Astrocyte (in vitro differentiated cells and primary cell): ENCODE data around the gene HKDC1. TPM values are rescaled to one million over a fixed set of nuclear protein-coding genes. Genes with fewer than 3 reads are reported as not detected.

Source experiments
- DNase-seq: peaks from one replicate; pipeline ENCODE4 v3.0.0-alpha.2; 2010; ENCODE audit warnings: low read depth
- FAIRE-seq: peaks from 2 replicates; lab custom pipeline; 2011; peaks lifted over from hg19 to GRCh38; lab: Jason Lieb, UNC
- H2AFZ ChIP-seq: 2 replicates; pipeline ENCODE4 v1.6.0; 2012; ENCODE audit warnings: low read depth, low read length, inconsistent platforms
- H3K27ac ChIP-seq: 2 replicates; pipeline ENCODE4 v1.5.1; 2011; ENCODE audit warnings: low read depth, low read length, inconsistent platforms
- H3K27me3 ChIP-seq: 2 replicates; pipeline ENCODE4 v1.6.0; 2011; ENCODE audit warnings: low read length, inconsistent platforms; ENCODE audit not compliant: insufficient read depth
- H3K36me3 ChIP-seq: 2 replicates; pipeline ENCODE4 v1.5.1; 2011; ENCODE audit warnings: low read length, inconsistent platforms; ENCODE audit not compliant: insufficient read depth
- H3K4me1 ChIP-seq: 2 replicates; pipeline ENCODE4 v1.5.1; 2011; ENCODE audit warnings: low read length, inconsistent platforms; ENCODE audit not compliant: insufficient read depth
- H3K4me2 ChIP-seq: 2 replicates; pipeline ENCODE4 v1.6.0; 2012; ENCODE audit warnings: low read length, inconsistent platforms
- H3K4me3 ChIP-seq: 2 replicates; pipeline ENCODE4 v1.5.1; 2011; ENCODE audit warnings: low read depth, mild to moderate bottlenecking, low read length, inconsistent platforms; ENCODE audit not compliant: insufficient read depth
- H3K79me2 ChIP-seq: 2 replicates; pipeline ENCODE4 v1.6.0; 2012; ENCODE audit warnings: mild to moderate bottlenecking, low read length, inconsistent platforms; ENCODE audit not compliant: insufficient read depth
- H3K9ac ChIP-seq: 2 replicates; pipeline ENCODE4 v1.6.0; 2012; ENCODE audit warnings: mild to moderate bottlenecking, low read length, inconsistent platforms
- H3K9me3 ChIP-seq: 2 replicates; pipeline ENCODE4 v1.5.1; 2012; ENCODE audit warnings: low read depth, mild to moderate bottlenecking, low read length, inconsistent platforms; ENCODE audit not compliant: insufficient read depth
- H4K20me1 ChIP-seq: 2 replicates; pipeline ENCODE4 v1.6.0; 2012; ENCODE audit warnings: low read length, inconsistent platforms; ENCODE audit not compliant: insufficient read depth
- H3K27ac Mint-ChIP-seq: one replicate; pipeline ENCODE4 v1.8.0; 2021; ENCODE audit warnings: mild to moderate bottlenecking, mixed read lengths; ENCODE audit not compliant: unreplicated experiment
- H3K27me3 Mint-ChIP-seq: one replicate; pipeline ENCODE4 v1.8.0; 2021; ENCODE audit warnings: low read depth, mixed read lengths; ENCODE audit not compliant: unreplicated experiment
- H3K36me3 Mint-ChIP-seq: one replicate; pipeline ENCODE4 v1.8.0; 2021; ENCODE audit warnings: low read depth, mixed read lengths; ENCODE audit not compliant: unreplicated experiment
- H3K4me1 Mint-ChIP-seq: one replicate; pipeline ENCODE4 v1.8.0; 2021; ENCODE audit warnings: low read depth, mixed read lengths; ENCODE audit not compliant: unreplicated experiment
- H3K4me3 Mint-ChIP-seq: one replicate; pipeline ENCODE4 v1.8.0; 2021; ENCODE audit warnings: mild to moderate bottlenecking, moderate library complexity, mixed read lengths; ENCODE audit not compliant: unreplicated experiment
- H3K9me3 Mint-ChIP-seq: one replicate; pipeline ENCODE4 v1.8.0; 2021; ENCODE audit warnings: mild to moderate bottlenecking, mixed read lengths; ENCODE audit not compliant: unreplicated experiment
- EZH2 ChIP-seq: IDR thresholded peaks from 2 replicates; pipeline ENCODE4 v1.6.1; 2012; ENCODE audit warnings: mild to moderate bottlenecking, low read length, inconsistent platforms; ENCODE audit not compliant: insufficient read depth
- total RNA-seq: library from RNA; stranded (reverse); gene quantifications from 2 replicates; pipeline ENCODE4 v1.2.1, GENCODE V29; 2021
- TF ChIP-seq, protein P1 (sequence below): IDR thresholded peaks from 2 replicates; pipeline ENCODE4 v1.5.1; 2011; ENCODE audit warnings: low read depth, mild to moderate bottlenecking, inconsistent platforms, low read length, moderate library complexity; ENCODE audit not compliant: insufficient read depth

HKDC1 gene
- total RNA-seq, 1 donor from 2014 or later, result 4.2 TPM

DNA sequence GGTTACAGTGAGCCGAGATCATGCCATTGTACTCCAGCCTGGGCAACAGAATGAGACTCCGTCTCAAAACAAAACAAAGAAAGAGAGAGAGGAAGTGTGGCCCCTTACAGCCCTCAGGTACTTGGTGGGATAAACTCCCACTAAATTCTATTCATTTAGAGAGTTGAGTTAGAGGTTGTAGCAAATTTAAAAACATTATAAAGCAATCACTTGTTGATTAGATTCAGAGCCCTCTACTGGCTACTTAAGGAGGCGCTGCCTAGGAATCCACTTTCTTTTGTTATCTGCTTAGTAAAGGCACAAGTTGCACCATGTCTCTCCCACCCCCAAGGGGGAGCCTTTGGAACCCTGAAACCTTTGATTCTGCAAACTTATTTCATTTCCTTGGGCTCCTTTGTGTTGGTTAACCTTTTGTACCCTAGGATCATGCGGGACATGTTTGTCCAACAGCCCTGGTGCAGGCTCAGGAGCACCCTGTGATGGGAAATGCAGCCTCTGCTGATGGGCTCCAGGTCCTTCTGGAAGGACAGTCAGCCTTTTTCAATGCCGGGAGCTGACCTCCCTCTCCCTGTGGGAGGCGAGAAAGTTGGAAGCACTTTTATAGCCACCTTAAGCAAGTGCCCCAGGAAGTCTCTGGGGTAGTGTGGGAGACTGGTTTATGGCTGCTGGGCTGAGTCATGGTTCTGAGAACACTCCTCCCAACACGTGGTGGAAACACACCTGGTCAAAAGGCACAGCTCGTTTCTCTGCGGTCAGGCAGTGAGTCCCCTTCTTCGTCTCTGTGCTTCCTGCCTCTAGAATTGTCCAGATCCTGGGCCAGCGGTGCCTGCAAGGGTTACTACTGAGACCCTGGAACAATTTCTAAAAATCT is 2.3 kb downstream of the HKDC1 start:
- DNase-seq, result peak; percentile 44
- no peak overlapping the region for H3K9ac ChIP-seq
- no peaks in the 10 kb centered on the region for H3K36me3 Mint-ChIP-seq
- peaks cover 12% of the 10 kb centered on the region for H3K4me1 Mint-ChIP-seq
- no peak overlapping the region for H3K4me3 ChIP-seq
- no peaks in the 10 kb centered on the region for H3K9me3 ChIP-seq
- no peak overlapping the region for H3K4me3 Mint-ChIP-seq
- H3K36me3 ChIP-seq, result no peaks in the 10 kb centered on the region
- TF ChIP-seq, protein P1, sequence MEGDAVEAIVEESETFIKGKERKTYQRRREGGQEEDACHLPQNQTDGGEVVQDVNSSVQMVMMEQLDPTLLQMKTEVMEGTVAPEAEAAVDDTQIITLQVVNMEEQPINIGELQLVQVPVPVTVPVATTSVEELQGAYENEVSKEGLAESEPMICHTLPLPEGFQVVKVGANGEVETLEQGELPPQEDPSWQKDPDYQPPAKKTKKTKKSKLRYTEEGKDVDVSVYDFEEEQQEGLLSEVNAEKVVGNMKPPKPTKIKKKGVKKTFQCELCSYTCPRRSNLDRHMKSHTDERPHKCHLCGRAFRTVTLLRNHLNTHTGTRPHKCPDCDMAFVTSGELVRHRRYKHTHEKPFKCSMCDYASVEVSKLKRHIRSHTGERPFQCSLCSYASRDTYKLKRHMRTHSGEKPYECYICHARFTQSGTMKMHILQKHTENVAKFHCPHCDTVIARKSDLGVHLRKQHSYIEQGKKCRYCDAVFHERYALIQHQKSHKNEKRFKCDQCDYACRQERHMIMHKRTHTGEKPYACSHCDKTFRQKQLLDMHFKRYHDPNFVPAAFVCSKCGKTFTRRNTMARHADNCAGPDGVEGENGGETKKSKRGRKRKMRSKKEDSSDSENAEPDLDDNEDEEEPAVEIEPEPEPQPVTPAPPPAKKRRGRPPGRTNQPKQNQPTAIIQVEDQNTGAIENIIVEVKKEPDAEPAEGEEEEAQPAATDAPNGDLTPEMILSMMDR, result peak; percentile 77
- no peak for TF ChIP-seq EZH2
- H3K27me3 ChIP-seq, result no peaks in the 10 kb centered on the region
- peaks cover 5% of the 10 kb centered on the region for H3K4me1 ChIP-seq
- H3K27ac ChIP-seq, result no peak overlapping the region
- H4K20me1 ChIP-seq, result no peaks in the 10 kb centered on the region
- H3K27ac Mint-ChIP-seq, result peak overlapping the region; percentile 18
- H3K4me2 ChIP-seq, result peak overlapping the region; percentile 37
- FAIRE-seq, result no peak
- peak overlapping the region; percentile 51 for H2AFZ ChIP-seq
- H3K9me3 Mint-ChIP-seq, result no peaks in the 10 kb centered on the region
- H3K27me3 Mint-ChIP-seq, result peaks cover under 1% of the 10 kb centered on the region
- no peaks in the 10 kb centered on the region for H3K79me2 ChIP-seq

- Histone ChIP-seq H3K36me3 (no peaks in the 10 kb centered on the region), H3K4me1 (peaks cover 5% of the 10 kb centered on the region), H4K20me1 (no peaks in the 10 kb centered on the region), H3K9me3 (no peaks in the 10 kb centered on the region), H3K4me2 (no peak overlapping the region), H3K4me3 (no peak overlapping the region), H3K27me3 (no peaks in the 10 kb centered on the region), H2AFZ (no peak overlapping the region), H3K27ac (no peak overlapping the region), H3K9ac (no peak overlapping the region), H3K79me2 (no peaks in the 10 kb centered on the region)
- H3K9me3 Mint-ChIP-seq, result no peaks in the 10 kb centered on the region
- H3K4me3 Mint-ChIP-seq, result no peak overlapping the region
- no peak for DNase-seq
- H3K27ac Mint-ChIP-seq, result peak overlapping the region; percentile 18
- H3K36me3 Mint-ChIP-seq, result no peaks in the 10 kb centered on the region
- no peak for TF ChIP-seq EZH2
- TF ChIP-seq, protein P1, result no peak
- FAIRE-seq, result no peak
- peaks cover 3% of the 10 kb centered on the region for H3K27me3 Mint-ChIP-seq
- peaks cover 12% of the 10 kb centered on the region for H3K4me1 Mint-ChIP-seq
Observed at GRCh38 chr10:69223028-69223342, 2.9 kb downstream of the HKDC1 start.
